HG03280 (cell line): ENCODE data around the gene CDK3.

ENCODE experiments used
- ATAC-seq: cut with Tn5 transposase; IDR thresholded peaks from one replicate; pipeline ENCODE4 v1.9.1; 2021; ENCODE audit warnings: mild to moderate bottlenecking, moderate library complexity; ENCODE audit not compliant: unreplicated experiment

Gene CDK3

DNA sequence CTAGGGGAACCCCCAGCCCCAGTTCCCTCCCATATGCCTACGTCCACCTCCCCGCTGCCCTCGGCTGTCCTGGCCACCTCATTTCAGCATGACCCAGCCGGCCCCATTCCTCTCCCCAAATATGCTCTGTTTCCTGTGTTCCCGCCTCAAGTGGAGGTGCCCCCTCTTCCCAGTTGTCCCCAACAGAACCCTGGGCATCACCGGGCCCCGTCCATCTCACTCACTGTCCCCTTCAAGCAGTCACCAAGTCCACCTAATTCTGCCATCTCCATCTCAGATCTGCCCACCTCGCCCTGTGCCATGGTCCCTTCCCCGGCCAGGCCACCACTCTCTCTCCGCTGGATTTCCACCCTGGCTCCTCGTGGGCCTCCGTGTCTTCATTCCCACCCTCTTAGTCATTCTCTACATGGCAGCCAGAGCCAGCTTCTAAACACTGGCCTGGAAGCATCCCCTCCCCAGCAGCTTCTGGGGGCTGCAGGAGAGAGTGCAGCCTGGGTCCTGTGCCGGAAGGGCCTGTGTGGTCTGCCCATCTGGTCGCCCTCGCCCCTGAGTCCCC, 12.8 kb downstream of the CDK3 start:
- no peak for ATAC-seq

DNA sequence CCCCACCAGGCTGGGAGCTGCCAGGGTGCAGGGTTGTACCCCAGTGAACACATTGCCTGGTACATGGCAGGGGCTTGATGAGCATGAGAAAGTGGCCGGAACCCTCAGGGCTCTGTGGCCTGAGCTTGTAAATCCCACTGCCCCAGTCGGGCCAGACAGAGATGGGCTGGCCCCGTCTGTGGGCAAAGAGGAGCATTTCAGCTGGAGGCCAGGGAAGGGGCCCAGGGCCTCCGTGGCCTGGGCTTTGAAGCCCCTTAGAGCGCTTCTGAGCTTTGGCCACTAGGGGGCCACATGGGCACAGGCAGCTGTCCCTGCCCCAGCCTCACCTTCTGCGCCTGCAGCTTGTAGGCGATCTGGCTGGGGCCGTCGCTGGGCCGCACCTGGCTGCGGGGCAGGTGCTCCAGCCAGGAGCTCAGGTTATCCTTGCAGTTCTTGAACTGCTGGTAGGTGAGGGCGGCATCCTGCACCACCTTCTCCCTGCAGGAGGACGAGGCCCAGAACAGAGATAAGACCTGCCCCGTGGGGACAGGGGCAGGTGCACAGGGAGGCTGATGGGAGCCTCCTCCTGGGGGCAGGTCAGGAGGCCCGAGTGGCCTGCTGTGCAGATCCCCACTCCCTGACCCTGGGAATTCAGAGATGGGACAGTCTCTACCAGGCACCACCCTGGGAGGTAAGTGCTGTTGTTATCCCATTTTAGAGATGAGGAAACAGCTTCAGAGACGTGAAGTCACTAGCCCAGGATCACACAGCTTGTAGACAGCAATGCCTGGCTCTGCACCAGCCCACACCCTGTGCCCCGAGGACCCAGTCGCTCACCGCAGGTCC, 13.7 kb downstream of the CDK3 start:
- peak; percentile 79 for ATAC-seq

- ATAC-seq, result no peak
Observed at GRCh38 chr17:76014925-76015261, 14.2 kb downstream of the CDK3 start.

- no peak for ATAC-seq
Observed at GRCh38 chr17:76017481-76018339, 17.1 kb downstream of the CDK3 start.

- no peak for ATAC-seq
Observed at GRCh38 chr17:76018340-76018680, 17.7 kb downstream of the CDK3 start.

GRCh38 chr17:76018801-76019200, 18.1 kb downstream of the CDK3 start:
- no peak for ATAC-seq

- no peak for ATAC-seq
Observed at GRCh38 chr17:76019833-76020467, 19.3 kb downstream of the CDK3 start.

GRCh38 chr17:76022285-76022684, 21.6 kb downstream of the CDK3 start:
- ATAC-seq, result no peak

DNA sequence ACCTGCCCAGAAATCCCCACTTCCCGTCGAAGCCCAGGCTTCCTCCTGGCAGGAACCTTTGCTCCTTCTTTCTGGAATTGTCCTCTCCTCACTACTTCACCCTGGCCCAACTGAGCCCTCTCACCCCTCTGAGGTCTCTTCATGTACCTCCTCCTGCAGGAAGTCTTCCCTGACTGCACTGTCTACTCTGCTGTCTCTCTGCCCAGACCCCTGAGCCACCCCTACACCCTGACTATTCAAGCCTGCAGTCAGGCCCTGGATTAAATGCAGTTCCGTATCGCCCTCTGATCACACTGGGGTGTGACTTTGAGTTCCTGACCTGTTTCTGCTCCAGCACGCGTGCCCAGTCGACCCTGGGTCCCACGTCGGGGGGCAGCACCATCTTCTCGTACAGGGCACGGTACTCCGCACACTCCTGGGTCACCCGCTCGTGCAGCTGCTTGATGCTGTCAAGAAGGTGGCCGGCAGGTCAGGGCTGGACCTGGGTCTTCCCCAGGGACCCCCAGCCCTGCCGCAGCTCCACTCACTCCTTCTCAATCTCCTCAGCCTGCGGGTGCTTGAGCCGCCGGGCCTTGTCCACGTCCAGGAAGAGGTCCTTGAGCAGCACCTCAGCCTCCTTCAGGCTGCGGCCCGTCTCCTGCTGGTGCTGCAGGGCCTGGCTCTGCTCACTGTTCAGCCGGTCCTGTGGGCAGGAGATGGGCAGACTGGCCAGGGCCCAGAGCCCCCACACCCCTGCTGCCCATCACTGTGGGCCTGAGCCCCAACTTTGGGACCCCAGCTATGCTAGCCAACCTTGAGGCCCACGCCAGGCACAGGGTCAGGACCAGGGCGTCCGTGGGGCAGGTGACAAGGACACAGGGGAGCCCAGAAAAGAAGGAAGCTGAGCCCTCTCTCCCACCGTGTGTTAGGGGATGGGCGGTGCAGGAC, 22.6 kb downstream of the CDK3 start:
- ATAC-seq, result no peak

DNA sequence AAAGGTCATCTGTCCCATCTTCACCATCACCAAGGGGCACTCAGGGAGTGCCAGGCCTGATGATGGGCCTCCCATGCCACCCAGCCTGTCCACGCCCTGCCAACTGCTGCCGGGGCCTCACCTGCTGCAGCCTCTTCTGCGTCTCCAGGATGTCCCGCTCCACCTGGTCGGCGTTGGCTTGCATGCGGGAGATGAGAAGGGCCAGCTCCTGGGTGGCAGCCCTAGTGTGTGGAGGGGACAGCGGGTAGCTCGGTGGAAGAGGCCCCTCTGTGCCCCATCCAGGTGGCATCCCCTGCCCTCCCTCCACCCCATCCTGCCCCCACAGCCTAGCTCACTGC, 23.2 kb downstream of the CDK3 start:
- ATAC-seq, result no peak

DNA sequence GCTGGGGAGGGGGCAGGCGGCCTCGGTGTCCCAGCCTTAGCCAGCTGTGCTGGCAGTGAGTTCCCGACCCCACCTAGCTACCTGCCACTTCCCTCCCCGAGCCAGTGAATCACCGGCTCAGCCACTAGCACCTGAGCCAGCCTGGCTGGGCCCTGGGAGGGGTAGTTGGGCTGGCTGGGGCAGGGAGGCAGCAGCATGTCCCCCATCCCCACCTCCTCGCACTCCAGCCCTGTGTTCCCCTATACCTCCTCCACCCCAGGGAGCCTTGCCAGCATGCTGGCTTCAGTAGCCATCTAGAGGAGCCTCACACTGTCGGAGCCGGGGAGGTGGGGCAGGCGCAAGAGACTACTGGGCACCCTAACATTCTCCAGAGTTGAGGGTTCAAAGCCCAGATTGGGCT, 23.7 kb downstream of the CDK3 start:
- ATAC-seq, result no peak

DNA sequence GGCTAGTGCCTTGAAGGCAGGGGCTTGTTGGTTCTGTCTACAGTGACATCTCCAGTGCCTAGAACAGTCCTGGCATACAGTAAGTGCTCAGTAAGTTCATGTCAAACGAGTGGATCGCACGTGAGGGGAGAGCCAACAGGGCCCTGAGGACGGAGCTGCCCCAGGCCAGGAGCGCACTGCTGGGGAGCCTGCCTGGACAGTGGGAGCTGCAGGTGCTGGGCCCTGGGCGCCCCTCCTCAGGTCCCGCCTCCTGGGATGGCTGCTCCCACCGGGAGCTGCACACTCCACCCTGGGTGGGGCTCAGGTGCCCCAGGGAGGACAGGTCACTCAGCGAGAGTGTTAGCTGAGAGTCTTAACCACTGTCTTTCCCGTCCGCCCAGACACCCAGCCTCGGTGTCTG, 24.6 kb downstream of the CDK3 start:
- no peak for ATAC-seq

- no peak for ATAC-seq
Observed at GRCh38 chr17:76026714-76027158, 26.1 kb downstream of the CDK3 start.

DNA sequence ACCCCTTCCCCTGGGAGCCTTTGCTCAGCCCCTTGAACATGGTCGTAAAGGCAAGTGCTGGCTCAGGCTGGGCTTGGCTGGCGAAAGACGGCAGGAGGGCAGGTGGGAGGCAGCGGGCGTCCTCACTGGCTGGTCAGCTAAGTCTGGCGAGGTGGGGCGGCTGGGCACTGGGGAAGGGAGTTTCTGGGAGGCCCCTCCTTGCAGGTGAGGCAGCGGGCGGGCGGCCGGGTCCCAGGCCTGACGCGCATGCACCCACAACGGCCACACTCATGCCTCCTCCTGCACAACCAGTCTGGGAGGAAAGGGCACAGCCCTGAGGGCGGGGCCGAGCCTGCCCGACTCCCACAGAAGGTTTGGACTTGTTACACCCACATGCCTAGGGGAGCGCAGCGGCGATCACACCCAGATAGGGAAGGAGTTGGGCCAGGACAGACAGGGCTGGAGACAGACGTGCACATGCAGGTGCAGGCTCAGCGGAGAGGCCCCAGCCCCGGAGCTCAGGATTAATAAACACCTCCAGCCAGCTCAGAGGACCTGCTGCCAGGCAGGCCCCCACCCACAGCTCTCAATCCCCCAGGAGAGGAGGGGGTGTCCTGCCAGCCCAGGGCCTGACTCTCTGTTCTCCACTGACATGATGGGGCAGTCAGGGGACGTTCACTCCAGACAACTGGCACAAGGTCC, 26.6 kb downstream of the CDK3 start, which contains the start of gene EVPL:
EVPL (minus strand) TSS at position 148 of the 681 bp plus-strand sequence; CDS start at position 40, 108 bp downstream.
- ATAC-seq, result no peak

- no peak for ATAC-seq
Observed at GRCh38 chr17:76032073-76032779, 31.6 kb downstream of the CDK3 start.

- no peak for ATAC-seq
Observed at GRCh38 chr17:76032780-76033108, 32.1 kb downstream of the CDK3 start.

- no peak for ATAC-seq
Observed at GRCh38 chr17:76033139-76033538, 32.5 kb downstream of the CDK3 start.

GRCh38 chr17:76034428-76035350, 34.0 kb downstream of the CDK3 start:
- no peak for ATAC-seq
